Jurkat, Clone E6-1 (cell line): Measurements from ENCODE around the gene SETD2.

ENCODE experiments used
- DNase-seq: peaks from one replicate; pipeline ENCODE4 v3.0.0-alpha.2; 2011; ENCODE audit warnings: low read depth, low spot score
- H3K4me3 ChIP-seq: 2 replicates; pipeline ENCODE4 v1.5.1; 2011; ENCODE audit warnings: mild to moderate bottlenecking, low read length, control low read depth, moderate library complexity

The SETD2 gene

DNA sequence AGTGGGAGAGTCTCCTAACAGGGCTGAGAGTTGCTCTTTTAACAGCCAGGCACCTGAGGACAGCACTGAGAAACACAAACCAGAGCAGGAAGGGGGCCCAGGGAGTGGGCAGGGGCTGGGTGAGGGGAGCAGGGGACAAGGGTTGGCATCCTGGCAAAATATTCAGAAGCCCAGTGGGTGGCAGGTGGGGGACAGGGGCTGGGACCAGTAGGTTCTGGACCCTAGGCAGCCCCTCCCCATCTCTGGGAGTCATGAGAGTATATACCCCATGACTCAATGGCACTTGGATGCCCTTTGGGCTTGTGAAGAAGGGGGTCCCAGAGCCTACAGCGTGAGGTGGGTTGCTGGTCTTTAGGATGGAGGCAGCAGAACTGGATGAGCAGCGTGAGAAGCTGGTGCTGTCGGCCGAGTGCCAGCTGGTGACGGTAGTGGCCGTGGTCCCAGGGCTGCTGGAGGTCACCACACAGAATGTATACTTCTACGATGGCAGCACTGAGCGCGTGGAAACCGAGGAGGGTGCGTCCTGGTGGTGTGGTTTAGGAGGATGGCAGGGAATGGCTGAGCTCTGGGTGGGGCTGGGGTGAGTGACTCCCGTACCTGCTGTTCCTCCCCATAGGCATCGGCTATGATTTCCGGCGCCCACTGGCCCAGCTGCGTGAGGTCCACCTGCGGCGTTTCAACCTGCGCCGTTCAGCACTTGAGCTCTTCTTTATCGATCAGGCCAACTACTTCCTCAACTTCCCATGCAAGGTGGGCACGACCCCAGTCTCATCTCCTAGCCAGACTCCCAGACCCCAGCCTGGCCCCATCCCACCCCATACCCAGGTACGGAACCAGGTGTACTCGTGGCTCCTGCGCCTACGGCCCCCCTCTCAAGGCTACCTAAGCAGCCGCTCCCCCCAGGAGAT lies 160.2 kb downstream of the SETD2 start:
- DNase-seq: no peak

DNA sequence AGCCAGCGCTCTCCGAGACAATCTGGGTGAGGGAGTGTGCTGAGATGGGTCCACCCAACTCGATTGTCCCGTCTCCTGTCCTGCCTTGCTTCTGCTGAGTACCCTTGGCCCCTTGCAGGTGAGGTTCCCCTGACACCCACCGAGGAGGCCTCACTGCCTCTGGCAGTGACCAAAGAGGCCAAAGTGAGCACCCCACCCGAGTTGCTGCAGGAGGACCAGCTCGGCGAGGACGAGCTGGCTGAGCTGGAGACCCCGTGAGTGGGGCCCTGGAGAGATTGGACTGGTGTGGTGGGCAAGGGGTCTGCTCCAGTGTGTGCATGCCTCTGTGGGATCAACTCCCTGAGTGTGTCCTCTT lies 160.9 kb downstream of the SETD2 start:
- no peak overlapping the region for H3K4me3 ChIP-seq
- DNase-seq: no peak

More for the DNA sequence above, 160.2 kb downstream of the SETD2 start:
- no peak overlapping the region for H3K4me3 ChIP-seq

DNA sequence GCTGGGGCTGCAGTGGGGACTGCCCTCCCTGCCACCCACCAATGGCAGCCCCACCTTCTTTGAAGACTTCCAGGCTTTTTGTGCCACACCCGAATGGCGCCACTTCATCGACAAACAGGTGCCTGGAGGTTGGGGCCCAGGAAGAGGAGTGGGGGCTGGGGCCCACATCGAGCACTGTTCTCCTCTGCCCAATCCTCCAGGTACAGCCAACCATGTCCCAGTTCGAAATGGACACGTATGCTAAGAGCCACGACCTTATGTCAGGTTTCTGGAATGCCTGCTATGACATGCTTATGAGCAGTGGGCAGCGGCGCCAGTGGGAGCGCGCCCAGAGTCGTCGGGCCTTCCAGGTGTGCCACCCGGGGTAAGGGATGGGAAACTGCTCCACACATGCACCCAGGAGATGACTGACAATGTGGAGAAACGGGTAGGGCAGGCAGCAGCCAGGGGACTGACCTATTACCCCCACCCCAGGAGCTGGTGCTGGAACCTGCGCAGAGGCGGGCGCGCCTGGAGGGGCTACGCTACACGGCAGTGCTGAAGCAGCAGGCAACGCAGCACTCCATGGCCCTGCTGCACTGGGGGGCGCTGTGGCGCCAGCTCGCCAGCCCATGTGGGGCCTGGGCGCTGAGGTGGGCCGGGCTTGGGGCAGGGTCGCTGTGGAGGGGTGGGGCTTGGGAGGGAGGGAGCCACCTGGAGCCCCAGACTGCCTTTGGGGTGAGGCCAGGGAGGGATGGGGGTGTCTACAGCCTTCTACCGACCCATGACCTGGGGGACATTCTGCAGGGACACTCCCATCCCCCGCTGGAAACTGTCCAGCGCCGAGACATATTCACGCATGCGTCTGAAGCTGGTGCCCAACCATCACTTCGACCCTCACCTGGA lies 161.5 kb downstream of the SETD2 start:
- DNase-seq: no peak
- H3K4me3 ChIP-seq: no peak overlapping the region

DNA sequence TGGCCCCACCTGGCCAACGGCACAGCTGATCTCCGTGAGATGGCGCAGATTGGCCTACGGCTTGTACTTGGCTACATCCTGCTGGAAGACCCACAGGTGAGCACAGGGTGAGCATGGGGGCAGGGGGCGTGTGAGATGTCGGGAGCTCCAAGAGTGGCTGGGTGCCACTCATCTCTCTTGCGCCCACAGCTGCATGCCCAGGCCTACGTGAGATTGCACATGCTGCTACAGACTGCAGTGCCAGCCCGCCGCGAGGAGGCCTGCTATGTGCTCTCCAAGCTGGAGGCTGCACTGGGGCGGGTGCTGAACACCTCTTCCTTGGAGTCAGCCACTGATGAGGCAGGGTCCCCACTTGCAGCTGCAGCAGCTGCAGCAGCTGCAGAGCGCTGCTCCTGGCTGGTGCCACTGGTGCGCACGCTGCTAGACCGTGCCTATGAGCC lies 162.2 kb downstream of the SETD2 start:
- no peak overlapping the region for H3K4me3 ChIP-seq
- DNase-seq: no peak

DNA sequence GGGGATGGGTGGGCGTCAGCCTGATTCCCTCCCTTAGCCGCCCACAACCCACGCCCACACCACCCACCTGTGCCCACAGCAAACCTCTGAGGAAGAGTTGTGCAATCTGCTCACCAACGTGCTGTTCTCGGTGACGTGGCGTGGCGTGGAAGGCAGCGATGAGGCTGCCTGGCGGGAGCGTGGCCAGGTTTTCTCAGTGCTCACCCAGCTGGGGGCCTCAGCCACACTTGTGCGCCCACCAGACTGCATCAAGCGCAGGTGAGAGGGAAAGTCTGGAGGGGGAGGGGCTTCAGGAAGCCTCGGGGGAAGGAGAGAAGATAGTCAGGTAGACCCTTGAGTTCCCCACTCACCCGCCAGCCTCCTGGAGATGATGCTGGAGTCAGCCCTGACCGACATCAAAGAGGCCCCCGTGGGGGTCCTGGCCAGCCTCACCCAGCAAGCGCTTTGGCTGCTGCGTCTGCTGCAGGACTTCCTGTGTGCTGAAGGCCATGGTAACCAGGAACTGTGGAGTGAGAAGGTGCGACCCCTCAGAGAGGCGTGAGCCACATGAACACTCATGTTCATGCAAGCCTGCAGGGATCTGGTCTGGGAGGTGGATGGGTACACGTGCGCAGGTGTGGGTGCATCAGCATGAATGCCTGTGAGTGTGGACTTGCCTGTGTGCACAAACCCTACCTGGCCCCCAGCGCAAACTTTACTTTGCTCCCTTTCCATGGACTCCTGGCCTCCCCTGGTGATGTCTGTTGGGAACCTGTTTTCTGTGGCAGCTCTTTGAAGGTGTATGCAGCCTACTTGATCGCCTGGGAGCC lies 162.8 kb downstream of the SETD2 start:
- H3K4me3 ChIP-seq: no peak overlapping the region
- DNase-seq: no peak

DNA sequence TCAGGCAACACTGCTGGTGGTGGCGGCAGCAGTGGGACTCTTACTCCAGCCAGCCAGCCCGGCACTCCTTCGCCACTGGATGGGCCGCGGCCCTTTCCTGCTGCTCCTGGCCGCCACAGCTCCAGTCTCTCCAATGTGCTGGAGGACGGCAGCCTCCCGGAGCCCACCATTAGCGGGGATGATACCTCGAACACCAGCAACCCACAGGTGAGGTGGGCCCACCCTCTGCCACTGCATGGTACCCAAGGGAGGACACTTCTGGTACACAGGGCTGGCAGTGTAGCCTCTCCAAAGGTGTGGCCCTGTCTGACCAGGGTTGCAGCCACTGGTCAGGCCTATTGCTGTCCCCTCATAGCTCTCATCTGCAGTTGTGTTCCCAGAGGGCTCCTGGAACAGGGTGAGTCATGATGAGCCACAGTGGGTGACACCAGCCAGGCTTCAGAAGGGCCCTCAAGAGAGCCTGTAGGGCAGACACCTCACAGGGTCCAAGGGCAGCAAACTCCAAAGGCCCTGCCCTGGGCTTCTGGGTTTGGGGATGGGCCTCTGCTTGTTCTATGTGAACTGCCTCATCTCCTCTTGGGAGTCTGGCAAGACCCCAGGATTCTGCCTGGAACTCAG lies 163.6 kb downstream of the SETD2 start:
- DNase-seq: no peak
- no peak overlapping the region for H3K4me3 ChIP-seq

DNA sequence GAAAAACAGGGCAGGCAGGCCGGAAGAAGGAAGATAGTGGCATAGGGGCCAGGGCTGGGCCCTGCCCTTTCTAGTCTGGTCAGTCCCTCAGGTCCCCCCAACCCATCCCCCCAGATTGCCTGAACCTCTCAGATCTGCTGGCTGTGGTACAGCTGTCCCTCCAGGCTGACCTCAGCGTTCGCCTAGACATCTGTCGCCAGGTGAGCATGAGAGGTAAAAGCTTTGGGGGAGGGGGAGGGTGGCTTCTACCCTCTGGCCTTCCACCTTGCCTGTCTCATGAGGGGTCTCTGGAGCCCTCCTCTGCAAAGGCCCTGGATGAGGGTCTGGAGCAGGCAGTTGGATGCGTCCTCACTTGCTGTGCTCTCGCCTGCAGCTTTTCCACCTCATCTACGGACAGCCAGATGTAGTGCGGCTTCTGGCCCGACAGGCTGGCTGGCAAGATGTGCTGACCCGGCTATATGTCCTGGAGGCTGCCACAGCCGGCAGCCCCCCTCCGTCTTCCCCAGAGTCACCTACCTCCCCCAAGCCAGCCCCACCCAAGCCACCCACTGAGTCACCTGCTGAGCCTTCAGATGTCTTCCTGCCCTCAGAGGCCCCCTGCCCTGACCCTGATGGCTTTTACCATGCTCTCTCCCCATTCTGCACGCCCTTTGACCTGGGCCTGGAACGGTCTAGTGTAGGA lies 164.3 kb downstream of the SETD2 start:
- DNase-seq: no peak

DNA sequence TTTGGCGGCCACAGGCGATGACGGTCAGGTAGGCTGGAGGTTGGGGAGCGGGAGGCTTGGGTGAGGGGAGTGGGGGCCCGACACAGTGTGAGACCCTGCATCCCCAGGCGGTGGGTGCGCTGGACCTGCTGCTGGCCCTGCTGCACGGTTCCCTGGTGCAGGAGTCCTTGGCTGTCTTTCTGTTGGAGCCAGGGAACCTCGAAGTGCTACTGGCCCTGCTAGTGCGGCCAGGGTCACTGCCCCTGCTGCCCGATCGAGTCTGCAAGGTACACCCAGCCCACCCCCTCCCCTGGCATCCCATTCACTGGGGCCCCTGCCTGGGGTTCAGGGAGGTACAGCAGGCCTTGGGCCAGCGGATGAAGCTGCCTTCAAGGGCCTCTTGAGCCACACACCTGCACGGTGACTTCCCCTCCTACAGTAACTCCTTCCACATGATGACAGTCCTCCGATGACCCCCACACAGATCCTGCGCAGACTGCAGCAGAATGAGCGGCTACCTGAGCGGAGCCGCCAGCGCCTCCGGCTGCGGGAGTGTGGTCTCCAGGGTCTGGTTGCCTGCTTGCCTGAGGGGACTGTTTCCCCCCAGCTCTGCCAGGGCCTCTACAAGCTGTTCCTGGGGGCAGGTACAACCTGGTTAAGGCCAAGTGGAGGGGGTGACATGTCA lies 164.9 kb downstream of the SETD2 start:
- DNase-seq: no peak
- no peak overlapping the region for H3K4me3 ChIP-seq

More for the DNA sequence above, 164.3 kb downstream of the SETD2 start:
- H3K4me3 ChIP-seq: no peak overlapping the region

DNA sequence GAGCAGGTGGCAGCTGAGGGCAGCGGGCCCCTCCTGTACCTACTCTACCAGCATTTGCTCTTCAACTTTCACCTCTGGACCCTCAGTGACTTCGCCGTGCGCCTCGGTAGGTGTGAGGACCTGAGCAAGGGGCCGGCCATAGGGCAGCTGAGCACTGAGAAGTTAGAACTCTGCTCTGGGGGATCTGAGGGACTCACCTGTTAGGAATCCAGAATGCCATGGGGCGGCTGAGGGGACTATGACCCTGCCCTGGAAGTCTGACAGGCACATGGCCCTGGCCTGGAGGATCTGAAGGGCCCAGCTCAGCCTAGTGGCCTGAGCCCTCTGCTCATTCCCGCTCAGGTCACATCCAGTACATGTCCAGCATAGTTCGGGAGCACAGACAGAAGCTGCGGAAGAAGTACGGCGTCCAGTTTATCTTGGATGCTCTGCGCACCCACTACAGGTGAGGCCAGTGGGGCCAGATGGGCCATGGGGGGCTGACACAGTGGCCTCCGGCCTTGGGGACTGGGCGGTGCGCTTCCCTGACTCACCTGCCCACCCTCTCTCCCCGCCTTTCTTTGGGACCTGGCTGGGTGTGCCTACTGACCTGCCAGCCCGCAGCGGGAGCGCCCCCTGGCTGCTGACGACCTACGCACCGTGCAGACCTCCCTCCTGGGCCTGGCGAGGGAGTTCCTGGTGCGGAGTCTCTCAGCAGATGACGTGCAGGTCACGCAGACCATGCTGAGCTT lies 165.6 kb downstream of the SETD2 start:
- DNase-seq: no peak
- H3K4me3 ChIP-seq: no peak overlapping the region

DNA sequence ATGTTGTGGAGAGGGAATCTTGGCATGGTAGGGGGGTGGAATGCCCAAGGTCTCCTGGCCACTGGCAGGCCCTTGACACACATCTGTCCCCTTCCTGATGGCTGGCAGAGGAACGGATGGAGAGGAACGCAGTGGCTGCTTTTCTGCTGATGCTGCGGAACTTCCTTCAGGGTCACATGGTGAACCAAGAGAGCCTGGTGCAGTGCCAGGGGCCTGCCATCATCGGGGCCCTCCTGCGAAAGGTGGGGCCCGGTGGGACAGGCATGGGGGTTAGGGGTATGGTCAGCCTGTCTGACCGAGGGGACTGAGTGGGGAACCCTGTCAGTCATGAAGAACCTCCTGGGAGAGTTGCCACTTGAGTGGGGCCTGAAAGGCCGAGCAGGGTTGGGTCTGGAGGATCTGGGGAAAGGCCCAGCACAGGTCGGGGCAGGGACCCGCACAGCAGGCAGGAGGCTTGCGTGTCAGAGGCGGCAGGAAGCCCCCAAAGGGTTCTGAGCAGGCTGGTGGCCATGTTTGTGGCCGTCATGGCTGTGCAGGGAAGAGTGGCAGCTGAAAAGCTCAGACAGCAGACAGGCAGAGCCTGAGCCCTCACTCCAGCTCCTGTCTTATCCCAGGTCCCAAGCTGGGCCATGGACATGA lies 166.3 kb downstream of the SETD2 start:
- DNase-seq: no peak
- no peak overlapping the region for H3K4me3 ChIP-seq

DNA sequence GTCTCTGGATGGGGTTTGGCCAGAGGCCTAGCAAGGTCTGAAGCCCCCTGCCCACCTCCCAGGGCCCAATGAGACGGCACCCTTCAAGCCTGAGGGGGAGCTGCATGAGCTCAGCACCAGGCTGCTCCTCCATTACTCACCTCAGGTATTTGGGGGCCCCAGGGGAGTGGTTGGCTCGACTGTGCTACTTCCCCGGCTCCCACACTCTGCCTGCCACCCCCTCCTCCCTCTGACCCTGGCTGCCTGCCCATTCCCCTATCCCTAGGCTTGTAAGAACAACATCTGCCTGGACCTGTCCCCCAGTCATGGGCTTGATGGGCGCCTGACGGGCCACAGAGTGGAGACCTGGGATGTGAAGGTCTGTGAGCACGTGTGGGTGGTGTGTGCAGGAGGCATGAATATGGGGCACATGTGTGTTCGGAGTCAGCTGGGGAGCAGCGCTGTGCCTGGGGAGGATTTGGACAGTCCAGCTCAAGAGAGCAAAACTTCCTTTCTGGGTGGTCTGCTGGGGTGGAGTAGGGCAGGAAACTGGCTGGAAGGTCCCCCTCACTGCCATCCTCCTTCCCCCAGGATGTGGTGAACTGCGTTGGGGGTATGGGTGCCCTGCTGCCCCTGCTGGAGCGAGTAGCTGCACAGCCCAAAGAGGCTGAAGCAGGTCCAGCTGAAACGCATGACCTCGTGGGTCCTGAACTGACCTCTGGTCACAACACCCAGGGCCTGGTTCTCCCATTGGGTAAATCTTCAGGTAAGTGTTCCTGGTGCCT lies 167.0 kb downstream of the SETD2 start:
- DNase-seq: no peak
- no peak overlapping the region for H3K4me3 ChIP-seq

DNA sequence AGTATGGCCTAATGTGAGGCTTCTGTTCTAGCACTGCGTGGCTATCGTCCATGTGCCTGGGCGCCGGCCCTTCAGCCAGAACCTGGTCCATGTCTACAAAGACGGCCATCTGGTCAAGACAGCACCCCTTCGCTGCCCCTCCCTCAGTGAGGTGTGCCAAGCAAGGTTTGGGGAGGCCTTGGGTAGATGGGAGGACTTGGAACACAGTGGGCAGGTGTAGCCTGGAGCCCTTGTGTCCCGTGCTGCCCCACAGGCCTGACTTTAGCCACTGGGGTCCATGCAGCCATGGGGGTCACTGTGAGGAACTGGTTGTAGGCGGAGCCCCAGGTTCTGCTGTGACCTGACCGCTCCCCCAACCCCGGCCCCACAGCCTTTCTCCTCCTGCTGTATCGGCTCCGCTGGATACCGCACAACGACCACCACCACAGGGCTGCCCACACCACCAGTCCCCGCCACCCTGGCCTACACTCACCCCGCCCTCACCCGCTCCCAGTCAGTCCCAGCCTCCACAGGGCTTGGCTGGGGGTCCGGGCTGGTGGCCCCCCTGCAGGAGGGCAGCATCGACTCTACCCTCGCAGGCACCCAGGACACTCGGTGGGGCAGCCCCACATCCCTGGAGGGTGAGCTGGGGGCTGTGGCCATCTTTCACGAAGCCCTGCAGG lies 167.9 kb downstream of the SETD2 start:
- H3K4me3 ChIP-seq: no peak overlapping the region
- DNase-seq: no peak

DNA sequence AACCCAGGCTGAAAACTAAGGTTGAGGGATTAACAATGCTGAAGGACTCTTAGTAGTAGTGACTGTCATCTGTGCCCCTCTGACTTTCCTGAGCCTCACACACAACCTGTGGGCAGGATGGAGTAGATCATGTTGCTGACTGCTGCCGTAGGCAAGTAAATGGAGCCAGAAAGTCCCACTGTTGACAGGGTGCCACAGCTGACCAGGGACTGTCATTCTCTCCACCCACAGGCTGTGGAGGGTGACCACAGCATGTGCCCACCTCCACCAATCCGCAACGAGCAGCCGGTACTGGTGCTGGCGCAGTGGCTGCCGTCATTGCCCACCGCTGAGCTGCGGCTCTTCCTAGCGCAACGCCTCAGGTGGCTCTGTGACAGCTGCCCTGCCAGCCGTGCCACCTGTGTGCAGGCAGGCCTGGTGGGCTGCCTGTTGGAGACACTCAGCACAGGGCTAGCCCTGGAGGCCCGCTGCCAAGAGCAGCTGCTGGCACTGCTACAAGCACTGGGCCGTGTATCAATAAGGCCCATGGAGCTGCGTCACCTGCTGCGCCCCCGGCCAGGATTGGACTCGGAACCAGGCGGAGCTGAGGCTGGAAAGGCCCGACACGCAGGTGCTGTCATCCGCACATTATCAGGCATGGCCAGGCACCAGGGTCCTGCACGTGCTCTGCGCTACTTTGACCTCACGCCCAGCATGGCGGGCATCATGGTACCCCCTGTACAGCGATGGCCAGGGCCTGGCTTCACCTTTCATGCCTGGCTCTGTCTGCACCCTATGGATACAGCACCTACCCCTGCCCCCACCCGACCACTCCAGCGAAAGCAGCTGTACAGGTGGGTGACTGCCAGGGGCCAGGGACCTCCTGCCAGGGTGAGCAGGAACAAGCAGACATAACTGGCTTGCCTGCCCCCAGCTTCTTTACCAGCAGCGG lies 168.8 kb downstream of the SETD2 start:
- H3K4me3 ChIP-seq: no peak overlapping the region
- DNase-seq: no peak

DNA sequence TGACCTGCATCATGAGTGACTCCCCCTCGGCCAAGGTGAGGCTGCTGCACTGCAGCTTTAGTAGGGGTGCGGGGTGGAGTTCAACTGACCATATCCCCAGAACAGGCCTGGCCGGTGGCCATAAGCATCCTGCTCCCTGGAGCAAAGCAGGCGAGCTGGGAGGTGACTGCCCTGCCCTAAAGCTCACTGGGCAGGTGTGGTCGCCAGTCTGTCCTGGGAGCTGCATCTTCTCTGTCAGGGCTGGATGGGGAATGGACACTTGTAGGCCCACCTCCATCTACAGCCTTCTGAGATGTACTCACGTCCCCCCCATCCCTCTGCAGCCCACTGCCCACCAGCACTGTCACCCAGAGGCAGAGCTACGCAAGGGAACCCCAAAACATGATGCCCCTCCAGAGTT lies 169.9 kb downstream of the SETD2 start:
- H3K4me3 ChIP-seq: no peak overlapping the region
- no peak for DNase-seq

DNA sequence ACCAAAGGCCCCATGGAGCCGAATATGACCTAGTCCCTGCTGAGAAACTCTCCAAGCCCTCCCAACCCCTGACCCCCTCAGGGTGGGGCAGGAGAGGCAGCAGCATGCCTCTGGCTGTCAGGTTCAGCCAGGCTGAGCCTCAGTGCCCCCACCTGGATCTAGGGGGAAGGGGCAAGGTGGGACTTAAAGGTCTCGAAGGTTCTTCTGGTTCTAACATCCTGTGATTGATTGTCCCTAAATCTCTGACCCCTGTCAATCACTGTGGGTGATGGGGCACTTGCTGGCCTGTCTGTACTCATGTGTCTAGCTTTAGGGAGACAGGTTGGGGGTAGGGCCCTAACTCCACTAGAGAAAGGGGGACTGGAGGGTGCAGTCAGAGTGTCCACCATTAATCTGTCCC lies 170.6 kb downstream of the SETD2 start:
- no peak overlapping the region for H3K4me3 ChIP-seq
- no peak for DNase-seq
